ENCODE data around the gene ZNF521.

DNA sequence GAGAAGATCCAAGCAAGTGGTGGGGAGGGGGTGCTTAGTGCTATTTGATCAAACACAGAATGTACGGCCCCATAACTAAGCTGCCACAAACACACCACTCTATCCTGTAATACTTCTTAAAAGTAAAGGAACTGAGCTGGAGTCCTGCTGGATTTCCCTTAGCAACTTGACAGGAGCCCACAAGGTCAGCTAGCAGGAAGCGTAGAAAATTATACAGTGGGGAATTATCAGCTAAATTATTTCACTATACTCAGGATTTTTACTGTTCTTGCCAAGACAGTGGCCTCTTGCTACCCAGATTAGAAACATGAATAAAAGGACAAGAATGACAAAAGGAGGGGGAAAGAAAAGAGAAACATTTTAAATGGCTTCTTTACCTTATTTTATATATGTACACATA is 217.1 kb downstream of the ZNF521 start:
- TF ChIP-seq BHLHE40 (IDR thresholded peaks at IDR 0.05; ENCODE audit: borderline replicate concordance in 1 of 2, low read depth in 2 of 2, low read length in 1 of 2): no peak
- no peak for TF ChIP-seq NR2C2 (IDR thresholded peaks at IDR 0.05; ENCODE audit: borderline replicate concordance, control insufficient read depth, insufficient read length, low read depth)
- TF ChIP-seq POLR2A (IDR thresholded peaks at IDR 0.05; ENCODE audit: low read depth, low read length): no peak
- TF ChIP-seq NRF1 (conservative IDR thresholded peaks at IDR 0.05; ENCODE audit: low read depth, low read length): no peak
- no peak for TF ChIP-seq SP1 (IDR thresholded peaks at IDR 0.05; ENCODE audit: low read depth, low read length)
- no peak for TF ChIP-seq ZBTB33 (IDR thresholded peaks at IDR 0.05)
- TF ChIP-seq STAT1 (conservative IDR thresholded peaks at IDR 0.05): no peak
- TF ChIP-seq POLR2AphosphoS5 (IDR thresholded peaks at IDR 0.05; ENCODE audit: low read length): no peak
- no peak for TF ChIP-seq CTCF (IDR thresholded peaks at IDR 0.05 in 2 of 3, conservative IDR thresholded peaks at IDR 0.05 in 1 of 3; ENCODE audit: control insufficient read depth in 2 of 3, extremely low read depth in 1 of 3, insufficient read depth in 1 of 3, low read depth in 3 of 3, low read length in 3 of 3)
- TF ChIP-seq SMC3 (IDR thresholded peaks at IDR 0.05; ENCODE audit: borderline replicate concordance, low read length): no peak
- no peak for TF ChIP-seq DPF2 (IDR thresholded peaks at IDR 0.05)
- TF ChIP-seq PBX3 (IDR thresholded peaks at IDR 0.05; ENCODE audit: insufficient replicate concordance, low read depth, low read length): no peak
- TF ChIP-seq TCF7 (IDR thresholded peaks at IDR 0.05; ENCODE audit: borderline replicate concordance): no peak
